NCI-H2107 treated with DMSO at 0.1 percent for 48 hours (cell line): ENCODE data around the gene VPS50.
A peak's percentile ranks its signal among the peaks of the same experiment; 100 is the strongest.

Experiments
- DNase-seq: peaks from one replicate; lab custom pipeline; 2025; ENCODE audit not compliant: unreplicated experiment; lab: John Stamatoyannopoulos, UW

Gene VPS50

GRCh38 chr7:93231799-93232672 is at the start of gene VPS50:
TSS of gene VPS50 (plus strand) at chr7:93232366. CDS start at chr7:93232468, 102 bp downstream.
- DNase-seq = peak; percentile 99

GRCh38 chr7:93185303-93186027 is 46.7 kb upstream of the VPS50 start:
- DNase-seq = no peak

- no peak for DNase-seq
These were observed 43.1 kb upstream of the VPS50 start for GRCh38 chr7:93188870-93189634.

- DNase-seq = no peak
These were observed 37.8 kb upstream of the VPS50 start for GRCh38 chr7:93194386-93194785.

- no peak for DNase-seq
These were observed 35.8 kb upstream of the VPS50 start for GRCh38 chr7:93196336-93196735.

GRCh38 chr7:93198472-93198871 is 33.7 kb upstream of the VPS50 start:
- DNase-seq = no peak

- no peak for DNase-seq
These were observed 29.4 kb upstream of the VPS50 start for GRCh38 chr7:93202594-93203250.

- DNase-seq = no peak
These were observed 28.7 kb upstream of the VPS50 start for GRCh38 chr7:93203496-93203895.

- no peak for DNase-seq
These were observed 27.1 kb upstream of the VPS50 start for GRCh38 chr7:93205046-93205445.

- DNase-seq = no peak
These were observed 20.8 kb upstream of the VPS50 start for GRCh38 chr7:93211228-93211818.

GRCh38 chr7:93212881-93213280 is 19.3 kb upstream of the VPS50 start:
- DNase-seq = no peak

GRCh38 chr7:93218997-93219827 is 13.0 kb upstream of the VPS50 start:
- DNase-seq = no peak

GRCh38 chr7:93219868-93220267 is 12.3 kb upstream of the VPS50 start:
- DNase-seq = no peak

- peak; percentile 61 for DNase-seq
These were observed 5.9 kb upstream of the VPS50 start, which contains the start of gene HEPACAM2 for GRCh38 chr7:93226310-93226709. TSS of gene HEPACAM2 (minus strand) at chr7:93226469.

- peak; percentile 81 for DNase-seq
These were observed 3.9 kb upstream of the VPS50 start for GRCh38 chr7:93228302-93228701.

- DNase-seq = no peak
These were observed 907 bp upstream of the VPS50 start for GRCh38 chr7:93231259-93231658.

- DNase-seq = no peak
These were observed 480 bp downstream of the VPS50 start for GRCh38 chr7:93232673-93233018.

GRCh38 chr7:93235541-93235940 is 3.4 kb downstream of the VPS50 start:
- no peak for DNase-seq

GRCh38 chr7:93238131-93238530 is 6.0 kb downstream of the VPS50 start:
- no peak for DNase-seq

- no peak for DNase-seq
These were observed 6.6 kb downstream of the VPS50 start for GRCh38 chr7:93238748-93239147.
